ENCODE results near the gene IL18BP.

DNA sequence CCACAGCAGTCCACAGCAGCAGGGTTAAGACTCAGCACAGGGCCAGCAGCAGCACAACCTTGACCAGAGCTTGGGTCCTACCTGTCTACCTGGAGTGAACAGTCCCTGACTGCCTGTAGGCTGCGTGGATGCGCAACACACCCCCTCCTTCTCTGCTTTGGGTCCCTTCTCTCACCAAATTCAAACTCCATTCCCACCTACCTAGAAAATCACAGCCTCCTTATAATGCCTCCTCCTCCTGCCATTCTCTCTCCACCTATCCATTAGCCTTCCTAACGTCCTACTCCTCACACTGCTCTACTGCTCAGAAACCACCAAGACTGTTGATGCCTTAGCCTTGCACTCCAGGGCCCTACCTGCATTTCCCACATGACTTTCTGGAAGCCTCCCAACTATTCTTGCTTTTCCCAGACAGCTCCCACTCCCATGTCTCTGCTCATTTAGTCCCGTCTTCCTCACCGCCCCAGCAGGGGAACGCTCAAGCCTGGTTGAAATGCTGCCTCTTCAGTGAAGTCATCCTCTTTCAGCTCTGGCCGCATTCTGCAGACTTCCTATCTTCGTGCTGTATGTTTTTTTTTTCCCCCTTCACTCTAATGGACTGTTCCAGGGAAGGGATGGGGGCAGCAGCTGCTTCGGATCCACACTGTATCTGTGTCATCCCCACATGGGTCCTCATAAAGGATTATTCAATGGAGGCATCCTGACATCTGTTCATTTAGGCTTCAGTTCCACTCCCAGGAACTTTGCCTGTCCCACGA is 3.3 kb downstream of the IL18BP start:
- TF ChIP-seq, protein P1, sequence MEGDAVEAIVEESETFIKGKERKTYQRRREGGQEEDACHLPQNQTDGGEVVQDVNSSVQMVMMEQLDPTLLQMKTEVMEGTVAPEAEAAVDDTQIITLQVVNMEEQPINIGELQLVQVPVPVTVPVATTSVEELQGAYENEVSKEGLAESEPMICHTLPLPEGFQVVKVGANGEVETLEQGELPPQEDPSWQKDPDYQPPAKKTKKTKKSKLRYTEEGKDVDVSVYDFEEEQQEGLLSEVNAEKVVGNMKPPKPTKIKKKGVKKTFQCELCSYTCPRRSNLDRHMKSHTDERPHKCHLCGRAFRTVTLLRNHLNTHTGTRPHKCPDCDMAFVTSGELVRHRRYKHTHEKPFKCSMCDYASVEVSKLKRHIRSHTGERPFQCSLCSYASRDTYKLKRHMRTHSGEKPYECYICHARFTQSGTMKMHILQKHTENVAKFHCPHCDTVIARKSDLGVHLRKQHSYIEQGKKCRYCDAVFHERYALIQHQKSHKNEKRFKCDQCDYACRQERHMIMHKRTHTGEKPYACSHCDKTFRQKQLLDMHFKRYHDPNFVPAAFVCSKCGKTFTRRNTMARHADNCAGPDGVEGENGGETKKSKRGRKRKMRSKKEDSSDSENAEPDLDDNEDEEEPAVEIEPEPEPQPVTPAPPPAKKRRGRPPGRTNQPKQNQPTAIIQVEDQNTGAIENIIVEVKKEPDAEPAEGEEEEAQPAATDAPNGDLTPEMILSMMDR (IDR thresholded peaks at IDR 0.05; ENCODE audit: low read depth, low read length, poor library complexity, severe bottlenecking): no peak
- TF ChIP-seq EZH2phosphoT487 (IDR thresholded peaks at IDR 0.05; ENCODE audit: borderline replicate concordance, low read length): no peak

Measured in DOHH2 (cell line).